H9 (cell line): ENCODE measurements around the gene MFAP3. TPM values are rescaled to one million over a fixed set of nuclear protein-coding genes. Genes with fewer than 3 reads are reported as not detected.

Source experiments
- DNase-seq: peaks from one replicate; pipeline ENCODE4 v3.0.0-alpha.2; 2017
- H2AFZ ChIP-seq: one replicate; pipeline ENCODE4 v1.6.1; 2013; ENCODE audit warnings: mild to moderate bottlenecking, low read length, control low read depth, moderate library complexity
- H2AK5ac ChIP-seq: 2 replicates; pipeline ENCODE4 v1.6.1; 2013; ENCODE audit warnings: low read length, control low read depth, mixed read lengths; ENCODE audit not compliant: insufficient read length
- H2BK120ac ChIP-seq: one replicate; pipeline ENCODE4 v1.6.1; 2013; ENCODE audit warnings: low read depth, mild to moderate bottlenecking, low read length, control low read depth, inconsistent platforms; ENCODE audit not compliant: poor library complexity, severe bottlenecking
- H2BK12ac ChIP-seq: 2 replicates; pipeline ENCODE4 v1.6.1; 2013; ENCODE audit warnings: low read length, control low read depth, mixed read lengths, low read depth; ENCODE audit not compliant: insufficient read length
- H2BK15ac ChIP-seq: 2 replicates; pipeline ENCODE4 v1.6.1; 2013; ENCODE audit warnings: low read depth, low read length, control low read depth
- H2BK20ac ChIP-seq: one replicate; pipeline ENCODE4 v1.6.1; 2013; ENCODE audit warnings: low read depth, mild to moderate bottlenecking, low read length, control low read depth, inconsistent platforms; ENCODE audit not compliant: poor library complexity, severe bottlenecking
- H2BK5ac ChIP-seq: 2 replicates; pipeline ENCODE4 v1.6.1; 2013; ENCODE audit warnings: low read length, control low read depth, mixed read lengths; ENCODE audit not compliant: insufficient read length
- H3K14ac ChIP-seq: 2 replicates; pipeline ENCODE4 v1.6.1; 2013; ENCODE audit warnings: low read length, control low read depth; ENCODE audit not compliant: insufficient read depth
- H3K18ac ChIP-seq: 2 replicates; pipeline ENCODE4 v1.6.1; 2013; ENCODE audit warnings: low read depth, mild to moderate bottlenecking, mixed read lengths, low read length, control low read depth; ENCODE audit not compliant: insufficient read length
- H3K23ac ChIP-seq: 2 replicates; pipeline ENCODE4 v1.6.1; 2013; ENCODE audit warnings: low read length, control low read depth, mixed read lengths, low read depth; ENCODE audit not compliant: insufficient read length
- H3K23me2 ChIP-seq: 2 replicates; pipeline ENCODE4 v1.6.1; 2013; ENCODE audit warnings: low read depth, mild to moderate bottlenecking, mixed read lengths, low read length, control low read depth; ENCODE audit not compliant: insufficient read length, poor library complexity, severe bottlenecking
- H3K27ac ChIP-seq: 2 replicates; pipeline ENCODE4 v1.5.1; 2013; ENCODE audit warnings: low read length, control low read depth, mixed read lengths, low read depth; ENCODE audit not compliant: insufficient read length
- H3K27me3 ChIP-seq: 2 replicates; pipeline ENCODE4 v1.6.1; 2013; ENCODE audit warnings: low read length, control low read depth, inconsistent platforms; ENCODE audit not compliant: insufficient read depth
- H3K4ac ChIP-seq: 2 replicates; pipeline ENCODE4 v1.6.1; 2013; ENCODE audit warnings: low read depth, mild to moderate bottlenecking, control low read depth, inconsistent platforms, low read length, moderate library complexity
- H3K4me1 ChIP-seq: 2 replicates; pipeline ENCODE4 v1.6.1; 2013; ENCODE audit warnings: low read length, control low read depth, inconsistent platforms; ENCODE audit not compliant: insufficient read depth
- H3K4me2 ChIP-seq: 2 replicates; pipeline ENCODE4 v1.6.1; 2013; ENCODE audit warnings: low read length, control low read depth, mixed read lengths; ENCODE audit not compliant: insufficient read length, insufficient read depth
- H3K56ac ChIP-seq: 2 replicates; pipeline ENCODE4 v1.6.1; 2013; ENCODE audit warnings: low read depth, mild to moderate bottlenecking, mixed read lengths, low read length, control low read depth; ENCODE audit not compliant: insufficient read length
- H3K79me1 ChIP-seq: 2 replicates; pipeline ENCODE4 v1.6.1; 2013; ENCODE audit warnings: low read depth, mild to moderate bottlenecking, moderate library complexity, low read length, control low read depth, inconsistent platforms; ENCODE audit not compliant: insufficient read depth, poor library complexity, severe bottlenecking
- H3K79me2 ChIP-seq: 2 replicates; pipeline ENCODE4 v1.6.1; 2013; ENCODE audit warnings: low read length, control low read depth, inconsistent platforms; ENCODE audit not compliant: insufficient read depth
- H3K9ac ChIP-seq: 2 replicates; pipeline ENCODE4 v1.6.1; 2013; ENCODE audit warnings: low read length, control low read depth, mixed read lengths; ENCODE audit not compliant: insufficient read length; ENCODE audit errors: extremely low read depth
- H3K9me3 ChIP-seq: one replicate; pipeline ENCODE4 v1.6.1; 2013; ENCODE audit warnings: low read depth, low read length, inconsistent platforms; ENCODE audit not compliant: control insufficient read depth
- H3T11ph ChIP-seq: one replicate; pipeline ENCODE4 v1.6.1; 2013; ENCODE audit warnings: mild to moderate bottlenecking, low read length, control low read depth, inconsistent platforms
- H4K20me1 ChIP-seq: one replicate; pipeline ENCODE4 v1.6.1; 2013; ENCODE audit not compliant: control insufficient read depth, insufficient read length, insufficient read depth
- H4K5ac ChIP-seq: 2 replicates; pipeline ENCODE4 v1.6.1; 2013; ENCODE audit warnings: low read depth, mild to moderate bottlenecking, mixed read lengths, low read length, control low read depth; ENCODE audit not compliant: insufficient read length
- H4K8ac ChIP-seq: replicated peaks from 2 replicates; pipeline ENCODE4 v1.6.1; 2013; ENCODE audit warnings: low read length, control low read depth, mixed read lengths, low read depth; ENCODE audit not compliant: insufficient read length
- H4K91ac ChIP-seq: 2 replicates; pipeline ENCODE4 v1.6.1; 2013; ENCODE audit warnings: low read depth, mild to moderate bottlenecking, moderate library complexity, mixed read lengths, low read length, control low read depth; ENCODE audit not compliant: insufficient read length
- H3K27ac Mint-ChIP-seq, 3 experiments: 2 replicates in 2 of 3; 3 replicates in 1 of 3; pipeline ENCODE4 v1.8.0; 2020 to 2021; ENCODE audit warnings: mixed read lengths in 3 of 3, mild to moderate bottlenecking in 1 of 3, moderate library complexity in 1 of 3
- H3K27me3 Mint-ChIP-seq: 2 replicates; pipeline ENCODE4 v1.8.0; 2021; ENCODE audit warnings: low read depth, mild to moderate bottlenecking, moderate library complexity, mixed read lengths
- H3K36me3 Mint-ChIP-seq, 3 experiments: 2 replicates in 2 of 3; 3 replicates in 1 of 3; pipeline ENCODE4 v1.8.0; 2020 to 2021; ENCODE audit warnings: low read depth in 3 of 3, mixed read lengths in 3 of 3; ENCODE audit not compliant: insufficient read depth in 1 of 3
- H3K4me1 Mint-ChIP-seq, 2 experiments: 2 replicates each; pipeline ENCODE4 v1.8.0; 2020; ENCODE audit warnings: mixed read lengths in 2 of 2
- H3K4me3 Mint-ChIP-seq, 2 experiments: 2 replicates in 1 of 2; 3 replicates in 1 of 2; pipeline ENCODE4 v1.8.0; 2020 to 2021; ENCODE audit warnings: mild to moderate bottlenecking in 2 of 2, mixed read lengths in 2 of 2, moderate library complexity in 1 of 2
- H3K9me3 Mint-ChIP-seq, 2 experiments: 2 replicates in 1 of 2; 3 replicates in 1 of 2; pipeline ENCODE4 v1.8.0; 2020; ENCODE audit warnings: mild to moderate bottlenecking in 2 of 2, mixed read lengths in 2 of 2, moderate library complexity in 1 of 2
- WGBS: extraction: QIAGEN DNeasy Blood & Tissue Kit; methylation state at CpG from one replicate; pipeline ENCODE4 v1.1.7; 2013; ENCODE audit warnings: missing lambda C conversion rate, low lambda C conversion rate, mixed read lengths; ENCODE audit not compliant: insufficient read length; ENCODE audit errors: extremely low coverage; 5-methylcytosine and 5-hydroxymethylcytosine counted together
- total RNA-seq: library from RNA; stranded (reverse); gene quantifications from 2 replicates; pipeline ENCODE4 v1.2.1, GENCODE V29; 2021
- TF ChIP-seq, protein P1 (sequence below): fragments of 200-600 bp; sonication (generic); conservative IDR thresholded peaks from 3 replicates; pipeline ENCODE4 v1.8.0; 2021; ENCODE audit warnings: antibody characterized with exemption, mild to moderate bottlenecking

The MFAP3 gene
- total RNA-seq, 1 experiment from 2014 or later = 24.5 TPM

GRCh38 chr5:154059583-154059982 is 20.8 kb downstream of the MFAP3 start:
- Histone ChIP-seq H3K4ac (no peak overlapping the region), H2AFZ (no peak overlapping the region), H3K23me2 (no peaks in the 10 kb centered on the region), H2BK5ac (no peak overlapping the region), H3T11ph (no peak overlapping the region), H3K4me1 (0 out of 2 replicates have a peak, but pooled peaks cover 3% of the 10 kb centered on the region), H3K4me2 (no peak overlapping the region), H4K20me1 (no peaks in the 10 kb centered on the region), H3K56ac (no peak overlapping the region), H4K5ac (no peak overlapping the region), H2BK120ac (no peak overlapping the region), H4K8ac (no peak overlapping the region), H3K27me3 (no peaks in the 10 kb centered on the region), H3K23ac (no peak overlapping the region), H3K14ac (no peak overlapping the region), H2BK15ac (no peak overlapping the region), H3K18ac (no peak overlapping the region), H4K91ac (no peak overlapping the region), H3K79me1 (no peaks in the 10 kb centered on the region), H2BK12ac (no peak overlapping the region), H3K27ac (no peak overlapping the region), H2BK20ac (no peak overlapping the region), H3K9me3 (no peaks in the 10 kb centered on the region), H3K9ac (no peak overlapping the region), H2AK5ac (no peak overlapping the region), H3K79me2 (no peaks in the 10 kb centered on the region)
- DNase-seq = no peak
- no peak overlapping the region for H3K27ac Mint-ChIP-seq
- peaks cover 16% of the 10 kb centered on the region in 2 experiments for H3K4me1 Mint-ChIP-seq
- no peaks in the 10 kb centered on the region for H3K9me3 Mint-ChIP-seq
- no peak overlapping the region for H3K4me3 Mint-ChIP-seq
- TF ChIP-seq, protein P1, sequence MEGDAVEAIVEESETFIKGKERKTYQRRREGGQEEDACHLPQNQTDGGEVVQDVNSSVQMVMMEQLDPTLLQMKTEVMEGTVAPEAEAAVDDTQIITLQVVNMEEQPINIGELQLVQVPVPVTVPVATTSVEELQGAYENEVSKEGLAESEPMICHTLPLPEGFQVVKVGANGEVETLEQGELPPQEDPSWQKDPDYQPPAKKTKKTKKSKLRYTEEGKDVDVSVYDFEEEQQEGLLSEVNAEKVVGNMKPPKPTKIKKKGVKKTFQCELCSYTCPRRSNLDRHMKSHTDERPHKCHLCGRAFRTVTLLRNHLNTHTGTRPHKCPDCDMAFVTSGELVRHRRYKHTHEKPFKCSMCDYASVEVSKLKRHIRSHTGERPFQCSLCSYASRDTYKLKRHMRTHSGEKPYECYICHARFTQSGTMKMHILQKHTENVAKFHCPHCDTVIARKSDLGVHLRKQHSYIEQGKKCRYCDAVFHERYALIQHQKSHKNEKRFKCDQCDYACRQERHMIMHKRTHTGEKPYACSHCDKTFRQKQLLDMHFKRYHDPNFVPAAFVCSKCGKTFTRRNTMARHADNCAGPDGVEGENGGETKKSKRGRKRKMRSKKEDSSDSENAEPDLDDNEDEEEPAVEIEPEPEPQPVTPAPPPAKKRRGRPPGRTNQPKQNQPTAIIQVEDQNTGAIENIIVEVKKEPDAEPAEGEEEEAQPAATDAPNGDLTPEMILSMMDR = no peak
- peaks cover 0 to 5% (median 2%) of the 10 kb centered on the region in 3 experiments; a peak in 4 of 7 replicates for H3K36me3 Mint-ChIP-seq
- peaks cover 1% of the 10 kb centered on the region for H3K27me3 Mint-ChIP-seq
- no CpG with 5 or more reads among the region's 4 CpGs for WGBS
